Measurements from ENCODE around the gene RAB21.

- TF ChIP-seq CTCF (IDR thresholded peaks at IDR 0.05; ENCODE audit: low read depth, low read length), result no peak
- TF ChIP-seq EZH2phosphoT487 (IDR thresholded peaks at IDR 0.05; ENCODE audit: low read depth), result no peak
Measured at GRCh38 chr12:71837356-71837755, 82.7 kb downstream of the RAB21 start.
